ENCODE measurements around the gene PON2.

The PON2 gene

GRCh38 chr7:95421000-95421846, 13.6 kb downstream of the PON2 start:
- DNase-seq (ENCODE audit: extremely low read depth, low read depth), result peak; percentile 48
- TF ChIP-seq, protein P1, sequence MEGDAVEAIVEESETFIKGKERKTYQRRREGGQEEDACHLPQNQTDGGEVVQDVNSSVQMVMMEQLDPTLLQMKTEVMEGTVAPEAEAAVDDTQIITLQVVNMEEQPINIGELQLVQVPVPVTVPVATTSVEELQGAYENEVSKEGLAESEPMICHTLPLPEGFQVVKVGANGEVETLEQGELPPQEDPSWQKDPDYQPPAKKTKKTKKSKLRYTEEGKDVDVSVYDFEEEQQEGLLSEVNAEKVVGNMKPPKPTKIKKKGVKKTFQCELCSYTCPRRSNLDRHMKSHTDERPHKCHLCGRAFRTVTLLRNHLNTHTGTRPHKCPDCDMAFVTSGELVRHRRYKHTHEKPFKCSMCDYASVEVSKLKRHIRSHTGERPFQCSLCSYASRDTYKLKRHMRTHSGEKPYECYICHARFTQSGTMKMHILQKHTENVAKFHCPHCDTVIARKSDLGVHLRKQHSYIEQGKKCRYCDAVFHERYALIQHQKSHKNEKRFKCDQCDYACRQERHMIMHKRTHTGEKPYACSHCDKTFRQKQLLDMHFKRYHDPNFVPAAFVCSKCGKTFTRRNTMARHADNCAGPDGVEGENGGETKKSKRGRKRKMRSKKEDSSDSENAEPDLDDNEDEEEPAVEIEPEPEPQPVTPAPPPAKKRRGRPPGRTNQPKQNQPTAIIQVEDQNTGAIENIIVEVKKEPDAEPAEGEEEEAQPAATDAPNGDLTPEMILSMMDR (IDR thresholded peaks at IDR 0.05; ENCODE audit: low read depth, low read length), result no peak

DNA sequence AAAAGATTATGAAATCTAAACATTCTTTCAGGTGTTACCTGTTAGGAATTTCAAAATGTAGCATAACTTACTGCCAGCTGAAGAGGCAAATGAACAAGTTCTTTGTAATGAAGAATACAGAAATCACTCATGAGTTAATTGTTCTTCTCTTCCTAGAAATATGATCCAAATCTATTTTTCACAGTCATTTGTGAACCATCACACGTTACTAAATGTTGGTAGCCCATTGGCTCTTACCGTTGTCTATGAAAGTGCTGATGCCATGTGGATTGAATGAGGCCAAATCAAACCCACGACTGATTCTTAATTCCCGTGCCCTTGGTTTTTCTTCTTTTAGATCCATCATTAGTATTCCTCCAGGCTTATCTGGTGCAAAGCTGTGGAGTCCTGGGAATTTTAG, 22.8 kb downstream of the PON2 start:
- TF ChIP-seq, protein P1 (IDR thresholded peaks at IDR 0.05; ENCODE audit: low read depth, low read length), result no peak
- no peak for DNase-seq (ENCODE audit: extremely low read depth, low read depth)

DNA sequence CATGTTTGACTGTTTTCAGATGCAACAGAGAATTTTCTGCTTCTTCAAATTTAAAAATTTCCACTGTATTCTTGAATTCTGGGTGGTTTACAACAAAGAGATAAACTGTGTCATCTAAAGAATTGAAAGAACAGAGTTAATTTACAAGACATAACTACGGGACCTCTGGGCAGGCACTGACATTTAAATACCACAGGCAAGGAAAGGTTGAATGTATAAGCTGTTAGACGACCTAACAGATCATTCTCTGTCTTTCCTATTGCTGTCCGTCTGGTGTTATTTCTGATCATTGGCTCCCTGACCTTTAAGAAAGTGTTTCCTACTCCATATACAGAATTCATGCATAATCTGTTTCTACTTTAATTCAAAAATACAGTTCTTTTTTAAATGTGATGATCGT, 23.2 kb downstream of the PON2 start:
- TF ChIP-seq, protein P1 (IDR thresholded peaks at IDR 0.05; ENCODE audit: low read depth, low read length), result no peak
- DNase-seq (ENCODE audit: extremely low read depth, low read depth), result no peak

- no peak for DNase-seq (ENCODE audit: extremely low read depth, low read depth)
- TF ChIP-seq, protein P1 (IDR thresholded peaks at IDR 0.05; ENCODE audit: low read depth, low read length), result no peak
These were observed 23.8 kb downstream of the PON2 start for GRCh38 chr7:95411036-95411435.

GRCh38 chr7:95407751-95408150, 27.1 kb downstream of the PON2 start:
- TF ChIP-seq, protein P1 (IDR thresholded peaks at IDR 0.05; ENCODE audit: low read depth, low read length), result no peak
- DNase-seq (ENCODE audit: extremely low read depth, low read depth), result no peak

- no peak for DNase-seq (ENCODE audit: extremely low read depth, low read depth)
- TF ChIP-seq, protein P1 (IDR thresholded peaks at IDR 0.05; ENCODE audit: low read depth, low read length), result no peak
These were observed 29.0 kb downstream of the PON2 start for GRCh38 chr7:95405800-95406199.

GRCh38 chr7:95405208-95405607, 29.6 kb downstream of the PON2 start:
- DNase-seq (ENCODE audit: extremely low read depth, low read depth), result no peak
- TF ChIP-seq, protein P1 (IDR thresholded peaks at IDR 0.05; ENCODE audit: low read depth, low read length), result no peak
